Gastroesophageal sphincter (tissue), 3 donors: ENCODE results near the gene PXMP2.

Experiments used
- EP300 ChIP-seq: sonication (generic); formaldehyde crosslinking; IDR thresholded peaks from one replicate; pipeline ENCODE4 v1.6.1; 2017; ENCODE audit warnings: antibody characterized with exemption, mild to moderate bottlenecking
- POLR2AphosphoS5 ChIP-seq: sonication (generic); formaldehyde crosslinking; IDR thresholded peaks from one replicate; pipeline ENCODE4 v1.6.1; 2017; ENCODE audit warnings: antibody characterized with exemption
- TF ChIP-seq, protein P1 (sequence below), 4 experiments: fragments of 200-600 bp in 2 of 4; fragments of 450-650 bp in 2 of 4; sonication (generic) in 1 of 4; IDR thresholded peaks; one replicate each; pipeline ENCODE4 v1.5.1; 2017 to 2019; ENCODE audit warnings: antibody characterized with exemption in 4 of 4, mild to moderate bottlenecking in 2 of 4, moderate library complexity in 2 of 4

- TF ChIP-seq, protein P1, sequence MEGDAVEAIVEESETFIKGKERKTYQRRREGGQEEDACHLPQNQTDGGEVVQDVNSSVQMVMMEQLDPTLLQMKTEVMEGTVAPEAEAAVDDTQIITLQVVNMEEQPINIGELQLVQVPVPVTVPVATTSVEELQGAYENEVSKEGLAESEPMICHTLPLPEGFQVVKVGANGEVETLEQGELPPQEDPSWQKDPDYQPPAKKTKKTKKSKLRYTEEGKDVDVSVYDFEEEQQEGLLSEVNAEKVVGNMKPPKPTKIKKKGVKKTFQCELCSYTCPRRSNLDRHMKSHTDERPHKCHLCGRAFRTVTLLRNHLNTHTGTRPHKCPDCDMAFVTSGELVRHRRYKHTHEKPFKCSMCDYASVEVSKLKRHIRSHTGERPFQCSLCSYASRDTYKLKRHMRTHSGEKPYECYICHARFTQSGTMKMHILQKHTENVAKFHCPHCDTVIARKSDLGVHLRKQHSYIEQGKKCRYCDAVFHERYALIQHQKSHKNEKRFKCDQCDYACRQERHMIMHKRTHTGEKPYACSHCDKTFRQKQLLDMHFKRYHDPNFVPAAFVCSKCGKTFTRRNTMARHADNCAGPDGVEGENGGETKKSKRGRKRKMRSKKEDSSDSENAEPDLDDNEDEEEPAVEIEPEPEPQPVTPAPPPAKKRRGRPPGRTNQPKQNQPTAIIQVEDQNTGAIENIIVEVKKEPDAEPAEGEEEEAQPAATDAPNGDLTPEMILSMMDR (IDR thresholded peaks at IDR 0.05), result no peak
- TF ChIP-seq EP300 (no peak), POLR2AphosphoS5 (no peak)
These were observed 36.4 kb downstream of the PXMP2 start for GRCh38 chr12:132723764-132724140.
